B cell (primary cell): Measurements from ENCODE around the gene RBM44.

ENCODE experiments used
- EZH2 ChIP-seq: IDR thresholded peaks from 2 replicates; pipeline ENCODE4 v1.6.1; 2012; ENCODE audit warnings: borderline replicate concordance, low read depth, mild to moderate bottlenecking, moderate library complexity, low read length; ENCODE audit not compliant: insufficient read depth, poor library complexity, severe bottlenecking
- TF ChIP-seq, protein P1 (sequence below): fragments of 200-600 bp; IDR thresholded peaks from one replicate; pipeline ENCODE4 v1.8.0; 2022; ENCODE audit warnings: antibody characterized with exemption, mild to moderate bottlenecking

DNA sequence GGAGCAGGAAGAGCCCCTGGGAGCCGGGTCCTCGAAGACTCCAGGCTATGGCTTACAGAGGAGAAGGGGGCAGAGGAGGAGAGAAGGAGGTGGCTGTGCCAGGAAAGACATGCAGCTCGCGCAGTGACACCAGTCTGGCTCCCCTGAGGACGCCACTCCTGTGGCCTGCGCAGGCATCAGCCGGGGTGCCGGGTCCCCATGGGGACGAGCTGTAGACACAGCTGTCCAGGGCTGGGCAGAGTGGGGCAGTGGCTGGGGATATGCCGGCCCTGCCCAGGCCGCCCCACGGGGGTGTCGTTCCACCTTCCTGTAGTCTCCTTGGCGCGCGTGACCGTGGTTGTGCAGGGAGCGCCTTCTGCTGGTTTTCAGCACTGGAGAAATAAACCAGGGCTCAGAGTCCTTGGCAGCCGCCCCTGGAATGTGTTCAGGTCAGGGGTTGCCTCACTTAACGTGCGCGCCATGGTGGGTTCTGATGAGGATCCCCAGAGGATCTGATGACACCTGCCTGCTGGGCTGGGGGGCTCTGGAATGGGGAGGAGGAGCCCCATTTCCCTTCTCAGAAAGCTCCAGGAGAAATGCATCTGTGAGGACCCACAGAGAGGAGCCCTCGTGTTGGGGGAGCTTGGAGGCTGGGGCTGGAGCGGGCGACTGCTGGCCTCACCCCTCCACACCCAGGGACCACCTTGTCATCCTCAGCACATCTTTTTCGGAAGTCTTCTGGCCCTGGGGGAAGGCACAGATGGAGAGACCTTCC lies 87.5 kb downstream of the RBM44 start:
- TF ChIP-seq, protein P1, sequence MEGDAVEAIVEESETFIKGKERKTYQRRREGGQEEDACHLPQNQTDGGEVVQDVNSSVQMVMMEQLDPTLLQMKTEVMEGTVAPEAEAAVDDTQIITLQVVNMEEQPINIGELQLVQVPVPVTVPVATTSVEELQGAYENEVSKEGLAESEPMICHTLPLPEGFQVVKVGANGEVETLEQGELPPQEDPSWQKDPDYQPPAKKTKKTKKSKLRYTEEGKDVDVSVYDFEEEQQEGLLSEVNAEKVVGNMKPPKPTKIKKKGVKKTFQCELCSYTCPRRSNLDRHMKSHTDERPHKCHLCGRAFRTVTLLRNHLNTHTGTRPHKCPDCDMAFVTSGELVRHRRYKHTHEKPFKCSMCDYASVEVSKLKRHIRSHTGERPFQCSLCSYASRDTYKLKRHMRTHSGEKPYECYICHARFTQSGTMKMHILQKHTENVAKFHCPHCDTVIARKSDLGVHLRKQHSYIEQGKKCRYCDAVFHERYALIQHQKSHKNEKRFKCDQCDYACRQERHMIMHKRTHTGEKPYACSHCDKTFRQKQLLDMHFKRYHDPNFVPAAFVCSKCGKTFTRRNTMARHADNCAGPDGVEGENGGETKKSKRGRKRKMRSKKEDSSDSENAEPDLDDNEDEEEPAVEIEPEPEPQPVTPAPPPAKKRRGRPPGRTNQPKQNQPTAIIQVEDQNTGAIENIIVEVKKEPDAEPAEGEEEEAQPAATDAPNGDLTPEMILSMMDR = no peak
- TF ChIP-seq EZH2 = no peak
